GM12875 (cell line): ENCODE measurements around the gene THSD4.

ENCODE experiments used
- H3K4me3 ChIP-seq: one replicate; pipeline ENCODE4 v1.5.1; 2011; ENCODE audit warnings: low read depth, low read length, control low read depth
- CTCF ChIP-seq: IDR thresholded peaks from 2 replicates; pipeline ENCODE4 v1.5.1; 2011; ENCODE audit warnings: low read depth, mild to moderate bottlenecking, control low read depth, inconsistent platforms, low read length, moderate library complexity, borderline replicate concordance; ENCODE audit not compliant: insufficient read depth

THSD4 gene

DNA sequence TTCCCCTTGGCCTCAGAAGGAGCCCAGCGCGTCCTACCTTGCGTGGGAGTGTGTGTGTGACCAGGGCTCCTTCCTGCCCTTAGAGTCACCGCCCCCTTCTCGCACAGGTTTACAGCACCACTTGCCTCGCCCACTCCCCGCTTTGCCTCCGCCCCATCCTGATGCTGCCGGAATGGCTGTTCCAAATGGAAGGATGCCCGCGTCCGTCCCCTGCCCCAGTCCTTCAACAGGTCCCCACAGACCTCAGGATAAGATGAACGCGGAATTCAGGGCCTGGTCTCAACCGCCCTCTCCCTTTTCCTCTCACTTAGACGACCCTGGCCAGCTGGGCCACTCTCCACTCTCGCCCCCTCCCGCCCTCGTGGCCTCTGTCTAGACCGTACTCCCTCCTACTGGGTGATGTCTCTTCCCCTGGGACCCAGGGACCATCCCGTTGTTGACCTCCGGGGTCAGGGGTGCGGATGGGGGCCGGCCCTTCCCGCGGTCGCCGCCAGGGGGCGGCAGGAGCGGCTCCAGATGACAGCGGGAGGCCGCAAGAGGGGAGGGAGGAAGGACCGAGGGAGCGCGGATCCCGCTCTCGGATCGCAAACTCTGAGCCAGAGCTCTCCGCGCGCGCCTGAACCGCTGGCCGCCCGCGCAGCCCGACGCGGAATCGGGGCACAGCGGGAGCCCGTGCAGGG lies at the start of gene THSD4:
Gene THSD4 (plus strand): TSS at position 585 of the 680 bp plus-strand sequence.
- peak; percentile 97 for TF ChIP-seq CTCF

DNA sequence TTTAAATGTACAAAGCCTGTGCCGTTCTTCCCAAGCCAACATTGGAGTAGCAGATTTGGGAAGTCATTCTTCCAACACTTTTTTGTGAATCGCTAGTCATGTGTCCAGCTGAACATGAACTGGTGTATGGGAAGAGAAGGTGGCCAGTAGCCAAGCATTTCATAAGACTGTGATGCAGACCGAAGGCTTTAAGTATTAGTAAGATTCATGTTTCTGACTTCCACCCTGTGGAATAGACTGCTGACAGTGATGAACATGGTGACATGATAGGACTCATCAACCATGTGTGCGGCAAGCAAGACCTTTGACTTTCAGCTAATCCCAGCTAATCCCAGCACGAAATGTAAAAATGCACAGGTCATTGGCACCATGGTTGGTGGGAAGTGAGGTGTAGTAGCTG lies 48.3 kb upstream of the THSD4 start:
- no peak overlapping the region for H3K4me3 ChIP-seq
- TF ChIP-seq CTCF, result no peak

More for the DNA sequence above, at the start of gene THSD4:
- H3K4me3 ChIP-seq, result peak within 1 kb of the TSS; percentile 41

DNA sequence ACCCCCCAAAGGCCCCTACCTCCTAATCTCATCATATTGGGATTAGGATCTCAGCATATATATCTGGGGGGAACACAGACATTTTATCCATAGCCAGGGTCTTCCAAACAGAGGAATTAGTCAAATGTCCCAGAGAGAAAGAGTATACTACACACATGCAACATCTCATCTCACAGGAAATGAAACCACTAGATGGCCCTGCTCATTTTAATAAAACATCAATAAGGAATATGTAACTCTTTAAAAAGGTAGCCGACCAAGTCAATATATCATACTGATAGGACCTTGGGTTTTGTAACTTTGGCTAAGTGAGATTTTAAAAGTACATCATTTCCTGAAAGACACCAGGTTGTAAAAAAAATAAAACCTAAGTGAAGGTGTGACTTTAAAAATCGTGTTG lies 45.6 kb upstream of the THSD4 start:
- no peak for TF ChIP-seq CTCF
- H3K4me3 ChIP-seq, result no peak overlapping the region

- no peak overlapping the region for H3K4me3 ChIP-seq
- TF ChIP-seq CTCF, result no peak
These were observed 43.7 kb upstream of the THSD4 start for GRCh38 chr15:71071529-71071928.

GRCh38 chr15:71072423-71072822 lies 42.8 kb upstream of the THSD4 start:
- no peak for TF ChIP-seq CTCF
- no peak overlapping the region for H3K4me3 ChIP-seq

DNA sequence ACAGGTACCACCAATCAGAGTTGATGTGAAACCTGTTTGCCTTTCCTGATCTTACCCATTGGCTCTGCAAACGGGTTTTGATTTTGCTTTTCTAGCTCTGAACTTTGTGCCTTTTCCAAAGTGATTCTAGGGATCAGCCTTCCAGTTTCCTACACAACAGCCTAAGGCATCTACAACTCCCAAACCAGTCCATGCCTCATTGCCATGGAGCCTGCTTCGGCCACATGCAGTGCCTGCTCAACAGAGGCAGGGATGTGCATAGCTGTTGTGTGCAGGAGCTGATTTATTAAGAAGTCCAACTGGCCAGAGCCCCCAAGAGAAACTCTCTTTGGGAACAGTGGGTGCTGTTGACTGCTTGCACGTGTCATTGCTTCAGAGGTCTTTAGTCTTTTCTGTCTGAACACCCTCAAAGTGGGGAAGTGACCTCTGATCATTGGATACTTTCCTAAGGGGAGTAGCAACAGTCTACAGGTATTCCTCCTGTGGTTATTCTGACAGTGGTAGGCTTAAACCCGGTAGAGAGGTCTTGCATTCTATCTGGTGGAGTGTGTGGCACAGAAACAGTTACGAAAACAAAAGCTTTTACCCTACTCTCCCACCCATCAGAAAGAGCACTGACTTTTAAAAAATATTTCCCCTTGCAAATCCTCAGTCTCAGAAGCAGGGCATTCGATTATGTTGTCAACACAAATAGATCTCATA lies 36.6 kb upstream of the THSD4 start:
- TF ChIP-seq CTCF, result no peak
- no peak overlapping the region for H3K4me3 ChIP-seq
